Muscle layer of duodenum (tissue), 2 donors: ENCODE measurements around the gene MAPK11.

ENCODE experiments used
- H3K27ac ChIP-seq: one replicate; pipeline ENCODE4 v1.7.0; 2013; ENCODE audit warnings: mild to moderate bottlenecking, low read length
- H3K27me3 ChIP-seq: one replicate; pipeline ENCODE4 v1.7.0; 2013; ENCODE audit warnings: low read depth, mild to moderate bottlenecking, control low read depth, low read length
- H3K36me3 ChIP-seq, 2 donors: one replicate each; pipeline ENCODE4 v1.7.0; 2013; ENCODE audit warnings: low read length in 2 of 2, control low read depth in 1 of 2, mild to moderate bottlenecking in 1 of 2; ENCODE audit not compliant: insufficient read depth in 2 of 2, control insufficient read depth in 1 of 2
- H3K4me1 ChIP-seq, 2 donors: one replicate each; pipeline ENCODE4 v1.7.0; 2013; ENCODE audit warnings: low read length in 2 of 2, mild to moderate bottlenecking in 2 of 2, control low read depth in 1 of 2, moderate library complexity in 1 of 2; ENCODE audit not compliant: insufficient read depth in 2 of 2, control insufficient read depth in 1 of 2
- H3K4me3 ChIP-seq, 2 donors: one replicate each; pipeline ENCODE4 v1.7.0; 2013; ENCODE audit warnings: low read length in 2 of 2, low read depth in 1 of 2, mild to moderate bottlenecking in 1 of 2
- H3K9me3 ChIP-seq, 2 donors: one replicate each; pipeline ENCODE4 v1.7.0; 2013; ENCODE audit warnings: low read length in 2 of 2, control low read depth in 1 of 2, mild to moderate bottlenecking in 1 of 2; ENCODE audit not compliant: control insufficient read depth in 1 of 2
- donor health status: healthy.

MAPK11 gene

GRCh38 chr22:50272044-50272802 is 2.0 kb upstream of the MAPK11 start:
- peaks cover 0 to 51% of the 10 kb centered on the region in 2 donors for H3K4me1 ChIP-seq
- H3K27ac ChIP-seq: no peak overlapping the region
- peaks cover 0 to 21% of the 10 kb centered on the region in 2 donors for H3K36me3 ChIP-seq
- no peaks in the 10 kb centered on the region for H3K27me3 ChIP-seq
- H3K4me3 ChIP-seq: no peak overlapping the region
- no peaks in the 10 kb centered on the region for H3K9me3 ChIP-seq

- peak overlapping the region in 1 of 2 donors; percentile 57 for H3K4me3 ChIP-seq
- peaks cover 0 to 15% of the 10 kb centered on the region in 2 donors for H3K36me3 ChIP-seq
- H3K4me1 ChIP-seq: peaks cover 0 to 57% of the 10 kb centered on the region in 2 donors
- no peaks in the 10 kb centered on the region for H3K9me3 ChIP-seq
- H3K27ac ChIP-seq: no peak overlapping the region
- no peaks in the 10 kb centered on the region for H3K27me3 ChIP-seq
These were observed 1.4 kb upstream of the MAPK11 start for GRCh38 chr22:50271519-50271970.

GRCh38 chr22:50270666-50271394 is 650 bp upstream of the MAPK11 start:
- Histone ChIP-seq H3K4me1 (peaks cover 0 to 57% of the 10 kb centered on the region in 2 donors), H3K36me3 (peaks cover 0 to 8% of the 10 kb centered on the region in 2 donors), H3K27ac (no peak overlapping the region), H3K27me3 (no peaks in the 10 kb centered on the region), H3K9me3 (no peaks in the 10 kb centered on the region), H3K4me3 (peak overlapping the region; percentile 26 to 57)

GRCh38 chr22:50269573-50269969 is 609 bp downstream of the MAPK11 start:
- H3K27ac ChIP-seq: no peak overlapping the region
- H3K4me1 ChIP-seq: peaks cover 0 to 57% of the 10 kb centered on the region in 2 donors
- no peaks in the 10 kb centered on the region for H3K36me3 ChIP-seq
- H3K9me3 ChIP-seq: no peaks in the 10 kb centered on the region
- no peaks in the 10 kb centered on the region for H3K27me3 ChIP-seq
- H3K4me3 ChIP-seq: peak overlapping the region in 1 of 2 donors; percentile 56

GRCh38 chr22:50268655-50269113 is 1.5 kb downstream of the MAPK11 start:
- no peaks in the 10 kb centered on the region for H3K27me3 ChIP-seq
- H3K4me3 ChIP-seq: peak overlapping the region in 1 of 2 donors; percentile 16
- H3K9me3 ChIP-seq: no peaks in the 10 kb centered on the region
- no peak overlapping the region for H3K27ac ChIP-seq
- peaks cover 0 to 57% of the 10 kb centered on the region in 2 donors for H3K4me1 ChIP-seq
- H3K36me3 ChIP-seq: no peaks in the 10 kb centered on the region

- H3K4me3 ChIP-seq: peak overlapping the region in 1 of 2 donors; percentile 50
- H3K27me3 ChIP-seq: peaks cover 4% of the 10 kb centered on the region
- peaks cover 0 to 55% of the 10 kb centered on the region in 2 donors for H3K4me1 ChIP-seq
- no peaks in the 10 kb centered on the region for H3K36me3 ChIP-seq
- no peak overlapping the region for H3K27ac ChIP-seq
- no peaks in the 10 kb centered on the region for H3K9me3 ChIP-seq
These were observed 2.4 kb downstream of the MAPK11 start for GRCh38 chr22:50267591-50268390.

- peaks cover 12% of the 10 kb centered on the region for H3K27me3 ChIP-seq
- peak overlapping the region in 1 of 2 donors; percentile 50 for H3K4me3 ChIP-seq
These were observed 3.2 kb downstream of the MAPK11 start for GRCh38 chr22:50266994-50267393.

GRCh38 chr22:50264946-50265669 is 5.1 kb downstream of the MAPK11 start:
- Histone ChIP-seq H3K9me3 (no peaks in the 10 kb centered on the region), H3K27ac (no peak overlapping the region), H3K36me3 (no peaks in the 10 kb centered on the region), H3K27me3 (peaks cover 12% of the 10 kb centered on the region), H3K4me3 (no peak overlapping the region), H3K4me1 (peaks cover 0 to 53% of the 10 kb centered on the region in 2 donors)

More at GRCh38 chr22:50266994-50267393, 3.2 kb downstream of the MAPK11 start:
- no peaks in the 10 kb centered on the region for H3K9me3 ChIP-seq
- H3K4me1 ChIP-seq: peaks cover 0 to 57% of the 10 kb centered on the region in 2 donors
- H3K36me3 ChIP-seq: no peaks in the 10 kb centered on the region
- H3K27ac ChIP-seq: no peak overlapping the region

- H3K27me3 ChIP-seq: peaks cover 12% of the 10 kb centered on the region
- no peaks in the 10 kb centered on the region for H3K36me3 ChIP-seq
- H3K27ac ChIP-seq: no peak overlapping the region
- peaks cover 0 to 46% of the 10 kb centered on the region in 2 donors for H3K4me1 ChIP-seq
- H3K9me3 ChIP-seq: no peaks in the 10 kb centered on the region
- H3K4me3 ChIP-seq: no peak overlapping the region
These were observed 6.0 kb downstream of the MAPK11 start for GRCh38 chr22:50264104-50264745.

GRCh38 chr22:50262973-50263617 is 7.1 kb downstream of the MAPK11 start:
- Histone ChIP-seq H3K4me1 (peaks cover 0 to 35% of the 10 kb centered on the region in 2 donors), H3K27ac (no peak overlapping the region), H3K9me3 (no peaks in the 10 kb centered on the region), H3K36me3 (no peaks in the 10 kb centered on the region), H3K4me3 (no peak overlapping the region), H3K27me3 (peaks cover 12% of the 10 kb centered on the region)
